ENCODE data around the gene PRKAR2B.

- TF ChIP-seq POLR2A (IDR thresholded peaks at IDR 0.05): no peak
- no peak for TF ChIP-seq CTCF (IDR thresholded peaks at IDR 0.05)
These were observed 6.5 kb upstream of the PRKAR2B start for GRCh38 chr7:107037717-107038603.

Data from Peyer's patch (tissue), 4 donors.